CD4-positive, alpha-beta T cell treated with Interferon gamma for 1 hour (primary cell): ENCODE measurements around the gene MAML3.
A peak's percentile ranks its signal among the peaks of the same experiment; 100 is the strongest.

Experiments
- DNase-seq: peaks from one replicate; pipeline ENCODE4 v3.0.0-alpha.2; 2020

The MAML3 gene

DNA sequence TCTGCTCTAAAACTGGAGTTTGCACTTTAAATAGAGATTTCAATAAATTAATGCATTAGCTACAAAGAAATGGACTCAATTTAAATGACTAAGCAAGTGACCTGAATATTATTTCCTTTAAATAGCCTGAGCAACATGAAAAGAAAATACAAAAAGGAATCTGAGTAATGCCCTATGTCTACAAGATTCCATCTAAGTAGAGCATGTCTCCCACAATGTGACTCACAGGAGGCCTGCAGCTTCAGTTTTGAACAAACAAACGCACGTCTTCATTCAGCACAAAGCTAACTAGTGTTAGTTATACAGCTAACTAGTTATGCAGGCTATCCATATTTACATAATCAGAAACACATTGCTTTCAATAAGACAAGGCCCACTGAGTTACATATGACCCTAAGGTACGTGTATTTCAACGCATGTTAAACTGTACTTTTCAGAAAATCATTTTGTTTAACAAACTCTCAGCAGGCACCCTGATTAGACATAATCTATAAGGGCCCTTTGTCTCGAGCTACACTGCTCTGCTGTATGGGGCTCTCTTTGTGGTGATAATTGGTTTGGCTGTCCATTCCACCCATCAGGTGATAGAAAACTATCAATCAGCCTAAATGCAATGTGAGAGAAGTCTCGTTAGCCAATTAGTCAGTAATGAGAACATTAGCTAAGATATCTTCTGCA lies 116.5 kb downstream of the MAML3 start:
- DNase-seq: no peak

DNA sequence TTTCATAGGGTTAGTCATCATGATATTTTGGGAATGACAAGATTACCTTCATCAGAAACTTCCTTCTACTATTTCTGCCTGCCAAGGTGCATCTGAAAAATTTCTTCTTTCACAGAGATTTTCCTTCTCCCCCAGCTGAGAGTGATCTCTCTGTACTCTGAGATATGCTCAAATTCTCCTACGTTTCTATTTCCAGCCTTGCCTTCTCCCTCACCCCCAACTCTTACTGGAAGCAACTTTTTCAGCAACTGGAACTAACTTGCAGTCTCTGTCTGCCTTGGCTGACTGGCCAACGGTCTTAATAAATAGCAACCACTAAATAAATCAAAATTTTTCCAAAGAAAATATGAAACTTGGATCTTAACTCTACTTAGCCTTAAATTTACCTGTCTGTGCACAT lies 122.3 kb downstream of the MAML3 start:
- DNase-seq: no peak

DNA sequence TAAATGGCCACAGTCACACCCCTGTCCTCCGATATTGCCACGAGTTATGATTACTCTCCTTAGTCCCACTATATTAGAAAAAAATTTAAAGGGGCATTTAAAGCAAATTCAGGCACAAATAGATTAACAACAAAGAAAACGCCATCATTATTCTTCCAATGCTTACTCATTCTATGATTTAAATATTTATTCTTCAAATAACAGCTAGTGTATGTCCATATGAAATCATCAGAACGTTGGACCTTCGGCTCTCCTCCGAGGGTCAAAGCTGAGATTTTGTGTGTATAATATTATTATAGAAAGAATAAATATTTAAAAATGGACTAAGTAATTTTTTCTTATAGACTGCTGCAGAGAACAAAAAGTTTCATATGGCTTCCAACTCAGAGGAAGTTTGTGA lies 122.9 kb downstream of the MAML3 start:
- DNase-seq: no peak

DNA sequence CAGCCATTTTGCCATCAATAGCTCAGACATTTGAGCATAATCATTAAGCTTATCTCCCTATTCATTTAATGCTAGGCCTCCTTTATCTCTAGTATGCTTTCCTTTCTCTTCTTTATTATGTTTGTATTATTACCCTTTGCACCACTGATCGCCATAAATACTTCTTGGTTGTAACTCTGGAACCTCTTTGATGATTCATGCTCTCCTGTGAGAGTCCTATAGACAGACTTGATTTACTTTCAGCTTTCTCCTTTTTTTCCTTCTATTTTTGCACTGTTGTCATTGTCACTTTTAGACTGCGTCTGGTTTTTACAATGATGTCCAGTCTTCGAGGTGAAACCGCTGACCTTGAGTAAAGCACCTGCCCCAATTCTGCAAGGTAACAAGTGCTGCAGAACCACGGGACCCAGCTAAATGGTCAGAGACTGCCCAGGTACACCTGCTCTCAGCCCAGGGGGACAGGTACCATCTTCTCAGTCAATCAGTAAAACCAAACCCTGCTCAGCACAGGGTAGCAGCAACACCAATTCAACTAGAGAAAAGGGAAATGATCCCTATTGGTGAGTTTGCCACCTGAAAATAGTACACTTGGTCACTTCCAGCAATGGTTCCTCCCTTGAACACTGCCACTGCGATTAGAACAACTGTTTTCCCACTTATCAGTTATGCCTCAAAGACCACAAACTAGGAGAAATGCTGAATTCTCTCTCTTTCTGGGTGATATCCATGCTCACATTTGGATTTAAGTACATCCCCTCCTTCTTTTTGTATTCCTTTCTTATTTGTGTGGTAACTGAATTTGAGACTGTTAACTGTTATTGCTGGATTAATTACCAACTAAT lies 125.1 kb downstream of the MAML3 start:
- DNase-seq: no peak

DNA sequence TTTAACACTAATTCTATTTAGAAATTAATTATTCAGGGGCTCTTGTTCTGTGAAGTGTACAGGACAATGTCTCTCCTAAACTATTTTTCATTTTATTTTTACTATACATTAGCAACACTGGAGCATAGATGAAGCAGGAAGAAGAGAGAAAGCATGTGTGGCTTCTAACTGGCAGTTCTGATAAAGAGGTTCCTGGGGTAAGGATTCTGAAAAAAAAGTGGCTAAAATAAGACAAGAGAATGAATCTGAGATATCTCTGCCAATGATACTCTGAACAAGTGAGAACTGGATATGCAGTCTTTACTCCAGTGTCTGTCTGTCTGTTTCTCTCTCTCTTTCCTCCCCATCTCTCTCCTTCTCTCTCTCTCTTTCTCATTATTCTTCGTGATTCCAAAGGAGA lies 125.9 kb downstream of the MAML3 start:
- DNase-seq: no peak

DNA sequence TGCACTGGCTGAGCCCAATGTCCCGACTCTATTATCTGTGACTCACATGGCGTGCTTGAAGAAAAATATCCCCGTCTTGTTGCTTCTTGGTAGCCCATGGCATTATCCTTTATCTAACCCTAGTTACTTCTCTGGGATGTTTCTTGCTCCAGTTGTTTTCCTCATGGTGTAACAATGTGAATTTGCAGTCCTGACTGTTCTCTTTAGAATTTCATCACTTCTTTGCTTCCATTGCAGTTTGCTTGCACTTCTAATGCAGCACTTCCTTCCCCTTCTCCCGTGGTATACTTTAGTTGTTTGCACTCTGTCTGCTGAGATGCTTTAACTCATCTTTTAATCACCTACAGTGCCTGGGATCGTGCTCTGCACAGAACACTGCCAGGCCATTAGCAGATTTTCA lies 126.9 kb downstream of the MAML3 start:
- DNase-seq: no peak

DNA sequence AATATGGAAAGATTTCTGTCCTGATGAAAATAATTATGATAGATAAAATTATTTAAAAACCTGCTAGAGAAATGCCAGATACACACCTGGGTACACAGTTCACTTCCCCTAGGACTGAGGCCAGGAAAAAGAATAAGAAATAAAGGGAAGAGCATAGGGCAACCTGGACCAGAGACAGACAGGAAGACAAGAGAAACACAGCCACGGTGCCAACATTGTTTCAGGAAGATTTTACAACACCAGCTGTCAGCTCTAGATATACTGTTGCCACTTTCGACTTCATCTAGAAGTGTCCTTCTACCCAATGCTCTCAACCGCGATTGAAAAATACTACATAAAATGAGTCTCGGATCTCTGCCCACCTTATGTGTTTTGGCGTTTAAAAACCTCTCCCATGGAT lies 128.5 kb downstream of the MAML3 start:
- DNase-seq: no peak

DNA sequence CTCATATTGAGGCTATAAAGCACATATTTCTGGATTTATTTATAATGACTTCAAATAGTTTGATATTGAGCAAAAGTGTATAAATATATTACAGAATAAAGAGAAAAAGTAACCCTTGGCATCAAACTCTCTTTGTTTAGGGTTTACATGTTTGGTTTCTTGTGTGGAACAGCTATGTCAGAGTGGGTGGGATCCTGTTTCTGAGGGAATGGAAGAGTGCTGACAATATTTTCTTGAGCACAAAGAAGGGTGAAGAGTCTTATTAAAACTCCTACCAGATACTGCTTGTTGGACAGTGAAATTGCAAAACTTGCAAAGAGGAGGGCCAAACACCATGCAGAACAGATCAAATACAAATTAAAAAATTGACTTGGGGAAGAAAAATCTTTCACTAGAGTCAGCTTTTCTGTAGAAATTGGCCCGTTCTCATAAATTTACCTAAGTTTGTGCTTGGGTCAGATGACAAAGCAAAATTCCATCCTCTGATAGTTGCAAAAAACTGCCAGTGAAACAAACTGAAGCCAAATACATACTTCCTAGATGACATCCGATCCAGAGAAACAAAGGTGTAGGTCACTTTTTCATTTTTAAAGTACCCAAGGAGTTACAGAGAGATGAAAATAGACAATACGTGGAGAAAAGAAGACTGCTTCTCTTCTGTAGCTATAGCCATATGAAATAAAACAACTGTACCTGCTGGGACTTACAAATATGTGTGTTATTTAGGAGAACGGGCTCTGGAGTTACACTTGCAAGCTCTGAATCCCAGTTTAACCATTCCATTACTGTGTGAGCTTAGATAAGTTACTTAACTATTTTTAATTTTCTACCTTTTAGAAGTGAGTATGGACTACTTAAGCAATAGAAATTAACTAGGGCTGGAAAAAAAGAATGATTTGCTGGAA lies 133.3 kb downstream of the MAML3 start:
- DNase-seq: no peak

DNA sequence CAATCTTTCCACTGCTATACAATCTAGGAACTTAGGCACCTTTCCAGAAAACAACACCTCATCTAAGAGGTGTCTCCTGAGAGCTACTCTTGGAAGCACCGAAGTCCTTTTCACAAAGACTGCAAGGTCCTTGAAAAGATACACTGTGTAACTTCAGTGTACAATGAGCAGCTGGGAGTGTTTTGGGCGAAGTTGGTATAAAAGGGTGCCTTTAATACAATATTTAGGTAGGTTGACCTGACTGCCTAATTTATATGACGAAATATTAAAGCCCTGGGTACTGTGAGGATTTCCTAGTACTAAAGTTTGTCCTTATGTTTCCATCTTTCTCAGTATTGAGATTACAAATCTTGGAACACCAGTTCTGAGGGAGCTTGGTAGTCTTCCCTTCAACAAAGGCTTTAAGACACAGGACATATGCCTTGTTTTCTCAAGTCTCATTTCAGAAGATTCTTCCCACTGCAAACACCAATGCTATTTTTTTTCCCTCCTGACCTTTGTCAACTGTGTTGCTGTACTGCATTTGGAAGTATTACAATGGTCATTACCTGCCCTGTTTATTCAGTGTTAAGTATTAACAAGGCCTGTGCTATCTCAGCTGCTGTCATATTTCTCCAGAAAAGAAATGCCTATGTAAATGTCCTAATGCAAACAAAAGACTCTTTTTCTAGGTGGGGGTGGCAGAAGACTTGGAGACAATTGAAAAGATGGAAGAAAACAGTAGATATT lies 134.2 kb downstream of the MAML3 start:
- no peak for DNase-seq

DNA sequence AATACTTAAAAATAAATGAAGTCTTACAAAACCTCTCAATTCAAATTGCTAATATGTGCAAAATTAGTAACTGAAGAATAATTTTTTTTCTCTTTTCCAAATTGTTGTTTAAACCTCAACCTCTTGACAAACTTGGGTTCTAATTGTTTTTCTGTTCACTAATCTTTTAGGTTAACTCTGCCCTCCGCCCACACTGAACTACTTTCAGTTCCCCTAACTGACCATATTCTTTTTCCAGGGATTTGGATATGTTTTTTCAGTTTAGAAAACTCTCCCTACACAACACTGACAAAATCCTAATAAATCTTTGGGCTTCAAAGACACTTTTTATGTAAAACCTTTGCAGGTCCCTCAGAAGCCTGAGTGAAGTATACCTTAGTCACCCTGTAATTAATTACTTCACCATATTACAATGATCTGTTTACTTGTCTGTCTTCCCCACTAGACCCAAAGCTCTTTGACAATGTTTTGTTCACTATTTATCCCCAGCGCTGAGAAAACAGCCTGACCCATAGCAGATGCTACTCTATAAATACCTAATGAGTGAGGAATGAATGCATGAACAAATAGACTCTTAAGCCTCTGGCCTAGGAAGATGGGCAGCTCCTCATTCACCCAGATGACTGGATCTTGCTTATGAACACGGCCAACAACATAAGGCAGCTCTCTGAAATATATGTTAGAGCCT lies 134.9 kb downstream of the MAML3 start:
- no peak for DNase-seq

DNA sequence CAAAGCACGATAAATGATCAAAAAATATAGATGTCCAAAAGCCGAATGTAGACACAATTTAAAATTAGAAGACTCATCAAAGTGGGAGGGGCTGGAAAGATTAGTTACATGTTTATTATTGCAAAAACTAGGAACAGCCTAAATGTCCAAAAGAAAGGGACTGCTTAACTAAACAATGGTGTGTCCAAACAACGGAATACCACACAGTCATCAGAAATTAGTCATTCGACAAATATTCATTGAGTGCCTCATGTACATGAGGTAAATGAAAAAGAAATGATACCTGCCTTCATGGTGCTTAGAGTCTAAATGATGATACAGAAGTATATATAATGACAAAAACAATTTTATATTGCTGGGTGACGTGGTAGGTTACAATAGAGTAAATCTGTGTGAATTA lies 139.7 kb downstream of the MAML3 start:
- no peak for DNase-seq

DNA sequence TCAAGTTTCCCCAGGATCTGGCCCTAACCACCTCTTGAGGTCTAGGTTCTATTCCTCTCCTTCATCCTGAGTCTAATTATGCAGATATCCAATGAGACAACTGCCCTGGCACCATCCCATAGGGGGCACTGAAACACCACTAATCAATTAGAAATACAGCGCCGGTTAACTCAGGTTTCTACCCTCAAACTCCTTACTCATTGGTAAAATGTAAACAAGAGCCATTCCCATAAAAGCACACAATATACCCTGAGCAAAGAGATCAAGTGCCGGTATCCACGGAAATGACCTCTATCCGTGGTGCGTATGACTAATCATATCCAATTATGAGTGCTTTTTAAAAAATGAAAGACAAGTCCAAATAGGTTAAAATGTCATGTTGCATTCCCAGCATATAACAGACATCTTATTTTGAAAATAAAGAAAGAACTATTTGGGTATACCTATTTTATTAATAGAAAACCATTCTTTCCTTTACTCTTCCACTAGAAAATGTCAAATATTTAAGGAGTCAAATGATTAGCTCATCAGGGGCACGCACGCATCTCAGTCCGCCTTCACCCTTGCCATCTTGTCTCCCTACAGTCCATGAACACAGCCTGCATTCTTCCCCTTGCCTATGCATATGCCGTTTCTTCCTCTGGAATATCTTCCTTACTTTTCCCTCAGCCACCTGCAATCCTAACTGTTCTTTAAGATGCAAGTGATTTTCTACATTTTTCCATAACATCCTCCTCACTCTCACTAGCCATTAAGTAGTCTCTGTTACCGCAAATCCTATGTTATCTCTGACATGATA lies 141.1 kb downstream of the MAML3 start:
- peak; percentile 48 for DNase-seq

DNA sequence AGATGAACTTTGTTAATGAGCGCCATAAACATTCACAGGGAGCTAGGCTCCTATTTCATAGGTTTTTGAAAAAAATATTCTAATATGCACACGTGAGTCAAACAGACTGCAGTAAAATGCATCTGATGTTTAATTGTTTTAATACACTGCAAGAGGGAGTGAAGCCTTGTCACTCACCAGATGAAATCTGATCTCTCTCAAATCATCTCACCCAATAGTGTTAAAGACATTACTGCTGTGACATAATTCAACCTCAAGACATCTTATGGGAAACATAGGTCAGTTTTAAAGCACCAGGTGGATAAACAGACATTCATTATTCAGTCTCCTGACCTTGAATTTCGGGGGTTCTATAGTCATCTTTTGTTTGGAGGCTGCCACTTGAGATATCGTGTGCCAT lies 148.3 kb downstream of the MAML3 start:
- no peak for DNase-seq

DNA sequence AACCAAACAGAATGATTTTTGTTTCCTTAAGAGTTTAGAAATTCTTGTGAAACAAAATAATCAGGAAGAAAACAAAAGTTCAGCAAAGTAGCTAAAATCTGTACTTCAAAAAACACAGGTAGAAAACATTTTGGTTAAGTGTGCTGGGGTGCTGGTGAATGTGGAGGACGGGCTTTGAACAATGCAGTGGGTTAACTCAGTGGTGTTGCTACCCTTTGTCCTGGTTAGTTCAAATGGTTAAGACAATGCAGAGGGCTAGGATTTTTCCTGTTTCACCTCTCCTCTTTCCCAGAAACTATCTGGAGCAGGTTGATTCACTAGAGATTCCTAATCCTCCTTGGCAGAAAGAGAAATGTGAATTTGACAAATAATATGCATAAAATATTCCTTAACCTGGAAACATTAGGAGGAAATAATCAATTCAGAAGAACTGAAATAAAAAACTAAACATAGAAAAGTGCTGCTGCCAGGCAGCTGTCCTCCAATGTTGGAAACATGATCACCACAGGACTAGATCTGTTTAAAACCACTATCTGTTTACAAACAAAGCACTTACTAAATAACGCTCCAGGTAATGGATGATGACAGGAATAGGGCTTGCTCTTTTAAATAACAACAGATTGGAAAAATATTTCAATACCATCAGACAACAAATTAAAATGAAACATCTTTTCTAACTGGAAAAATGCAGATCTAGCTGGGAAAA lies 148.9 kb downstream of the MAML3 start:
- no peak for DNase-seq

DNA sequence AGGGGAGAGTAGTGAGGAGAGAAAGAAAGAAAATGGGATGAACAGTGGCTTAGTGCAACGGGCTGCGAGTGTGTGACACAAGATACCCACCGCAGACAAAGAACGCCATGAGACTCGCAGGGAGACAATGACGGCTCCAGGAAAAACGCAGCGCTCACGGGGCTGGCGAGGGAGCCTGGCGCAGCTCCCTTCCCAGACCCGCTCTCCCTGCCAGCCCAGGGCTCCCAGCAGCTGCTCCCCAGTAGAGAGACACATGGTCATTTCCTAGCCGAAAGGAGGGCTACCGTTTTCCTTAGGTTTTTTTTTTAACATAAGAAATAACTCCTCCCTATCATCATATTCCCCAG lies 149.5 kb downstream of the MAML3 start:
- DNase-seq: no peak

DNA sequence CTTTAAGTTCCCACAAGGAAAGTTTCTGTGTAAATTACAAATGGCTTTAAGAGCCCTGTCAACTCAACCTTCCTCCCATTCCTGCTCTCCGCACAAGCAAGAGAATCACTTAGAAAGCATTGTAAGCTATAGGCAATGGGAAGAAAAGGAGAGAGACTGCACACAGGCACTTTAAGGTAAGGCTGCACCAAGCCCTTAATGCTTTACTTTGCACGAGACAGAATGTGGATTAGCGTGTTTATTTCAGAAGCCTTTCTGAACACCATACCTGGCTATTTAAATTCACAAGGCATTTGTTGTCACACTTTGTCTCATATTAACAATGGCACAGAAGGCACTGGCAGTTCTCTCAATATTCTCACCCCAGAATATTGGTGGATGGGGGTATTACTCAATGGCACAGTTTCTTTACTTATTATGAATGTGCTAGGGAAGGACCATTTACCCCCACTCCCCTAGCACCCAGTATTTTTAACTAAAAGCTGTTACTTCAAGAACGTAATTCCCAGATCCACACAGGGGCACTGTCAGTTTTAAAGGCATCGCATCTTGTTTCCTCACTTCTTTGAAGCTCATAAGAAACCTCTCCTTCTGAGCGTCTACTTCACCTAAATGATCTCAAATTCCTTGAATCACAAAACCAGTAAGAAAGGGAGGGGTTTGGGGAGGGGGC lies 150.0 kb downstream of the MAML3 start:
- DNase-seq: no peak

DNA sequence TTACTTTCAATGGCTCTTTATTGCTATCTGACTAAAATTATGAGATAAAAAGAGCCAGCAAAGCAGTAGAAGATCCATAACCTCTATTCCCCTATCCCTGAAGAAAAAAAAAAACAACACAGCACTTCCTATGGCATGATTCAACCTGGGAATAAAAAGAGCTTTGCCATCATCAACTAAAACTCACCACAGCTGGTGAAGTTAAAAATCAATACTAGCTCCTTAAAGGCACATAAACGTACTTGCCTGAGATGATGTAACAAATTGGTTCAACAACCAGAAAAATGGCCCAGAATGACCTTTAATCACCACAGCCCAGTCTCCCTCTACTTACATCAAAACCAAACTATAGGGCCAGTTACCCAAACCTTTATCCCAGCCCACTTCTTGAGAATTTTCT lies 153.8 kb downstream of the MAML3 start:
- no peak for DNase-seq

DNA sequence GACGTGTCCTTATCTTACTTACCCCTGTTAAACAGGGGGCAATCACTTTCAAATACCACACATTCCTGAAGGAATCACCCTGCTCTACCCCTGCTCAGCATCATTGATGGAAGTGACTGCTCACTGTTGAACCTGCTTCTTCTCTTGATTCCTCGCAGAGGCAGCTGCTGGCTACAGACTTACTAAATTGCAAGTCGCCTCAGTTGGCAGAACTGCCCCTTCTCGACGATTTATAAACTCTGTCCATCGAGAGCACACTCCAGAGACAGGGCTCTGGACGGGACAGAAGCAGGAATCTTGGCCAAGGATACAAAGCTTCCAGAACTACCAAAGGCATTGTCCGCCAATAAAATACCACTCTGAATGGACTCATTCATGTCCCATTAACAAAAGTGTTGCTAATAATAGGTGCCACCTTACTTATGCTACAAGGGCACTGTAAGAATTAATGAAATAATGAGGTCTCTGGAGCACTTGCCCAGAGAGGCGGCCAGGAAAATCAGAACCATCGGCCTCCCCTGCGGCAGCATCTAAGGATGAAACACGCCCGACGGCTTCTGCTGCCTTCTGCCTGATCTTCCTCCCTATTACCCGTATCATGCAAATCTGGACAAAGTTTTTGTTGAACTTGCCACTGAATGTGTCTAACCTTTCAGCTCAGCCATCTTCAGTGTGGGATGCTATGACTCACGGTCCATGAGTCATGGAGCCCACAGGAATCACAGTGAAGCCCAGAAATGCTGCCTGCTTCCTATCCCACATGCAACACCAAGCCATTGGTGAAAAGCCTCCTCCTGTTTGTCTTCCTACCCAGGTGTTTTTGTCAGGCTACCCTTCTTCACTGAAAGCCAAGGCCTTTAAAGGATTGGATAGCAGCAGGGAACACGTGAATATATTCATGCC lies 164.9 kb downstream of the MAML3 start:
- DNase-seq: peak; percentile 8

DNA sequence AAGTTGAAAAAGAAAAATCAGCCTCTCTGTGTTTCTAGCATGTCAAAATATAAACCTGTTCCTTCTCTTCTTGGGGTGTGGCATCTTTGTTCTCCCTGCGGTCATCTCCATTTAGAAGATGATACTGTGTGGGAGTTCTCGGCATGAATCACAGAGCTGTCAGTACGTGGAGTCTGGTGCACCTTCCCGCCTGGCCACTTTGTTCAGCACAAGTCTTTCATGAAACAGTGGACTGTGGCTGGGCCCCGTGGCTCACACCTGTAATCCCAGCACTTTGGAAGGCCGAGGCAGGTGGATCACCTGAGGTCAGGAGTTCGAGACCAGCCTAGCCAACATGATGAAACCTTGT lies 166.5 kb downstream of the MAML3 start:
- DNase-seq: no peak
